Breast epithelium (tissue), 3 donors: ENCODE measurements around the gene REC8.

ENCODE experiments used
- POLR2A ChIP-seq: fragments of 450-650 bp; IDR thresholded peaks from one replicate; pipeline ENCODE4 v1.6.1; 2016; ENCODE audit warnings: antibody characterized with exemption, mild to moderate bottlenecking, moderate library complexity
- POLR2AphosphoS5 ChIP-seq, 3 donors: sonication (generic); formaldehyde crosslinking; IDR thresholded peaks; one replicate each; pipeline ENCODE4 v1.6.1; 2017; ENCODE audit warnings: antibody characterized with exemption in 3 of 3
- TF ChIP-seq, protein P1 (sequence below), 3 donors: fragments of 450-650 bp; IDR thresholded peaks; one replicate each; pipeline ENCODE4 v1.5.1; 2016 to 2017; ENCODE audit warnings: antibody characterized with exemption in 3 of 3, mild to moderate bottlenecking in 3 of 3, moderate library complexity in 3 of 3

DNA sequence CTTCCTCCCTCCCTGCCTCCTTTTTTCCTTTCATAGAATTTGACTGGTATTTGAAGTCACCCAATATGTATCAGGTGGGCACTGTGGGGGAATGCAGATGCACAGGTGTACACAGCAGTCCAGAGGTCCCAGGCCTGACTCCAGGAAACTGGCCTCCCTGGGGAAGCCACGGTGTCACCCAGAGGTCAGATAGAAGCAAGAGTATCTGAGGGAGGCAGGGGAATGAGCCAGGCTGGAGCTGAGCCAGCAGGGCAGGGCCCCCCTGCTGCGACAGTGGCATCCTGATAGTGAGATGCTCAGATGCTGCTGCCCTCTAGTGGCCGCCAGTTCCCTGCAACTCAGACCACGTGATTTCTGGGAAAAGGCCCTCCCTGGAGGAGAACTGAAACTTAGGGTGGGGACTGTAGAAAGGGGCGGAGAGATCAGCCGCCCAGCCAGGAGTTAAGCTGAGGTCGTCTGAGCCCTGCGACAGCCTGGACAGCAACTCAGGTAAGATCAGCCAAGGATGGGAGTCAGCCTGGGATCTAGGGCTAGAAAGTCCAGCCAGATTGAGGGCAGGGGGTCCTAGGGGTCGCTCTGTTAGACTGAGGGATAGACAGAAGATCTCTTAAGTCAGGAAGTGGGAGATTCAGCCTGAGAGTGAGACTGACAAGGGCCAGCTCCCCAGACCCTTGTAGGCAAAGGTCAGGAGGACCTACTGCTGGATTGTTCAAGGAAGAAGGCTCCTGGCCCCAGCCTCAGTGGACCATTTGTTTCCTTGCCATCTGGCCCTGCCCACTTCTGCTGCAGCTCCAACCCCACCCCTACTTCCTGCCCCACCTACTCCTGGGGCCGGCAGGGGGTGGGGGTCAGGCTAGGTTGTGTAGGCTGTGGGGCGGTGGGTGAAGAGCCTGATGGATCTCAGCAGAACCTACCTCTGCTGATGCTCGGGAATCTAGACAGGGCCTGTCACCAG lies 10.8 kb upstream of the REC8 start, which contains the start of gene IRF9:
- TF ChIP-seq POLR2A (peak; percentile 52), POLR2AphosphoS5 (IDR thresholded peaks at IDR 0.05) (peak; percentile 81 to 99 (median 97))
- TF ChIP-seq, protein P1, sequence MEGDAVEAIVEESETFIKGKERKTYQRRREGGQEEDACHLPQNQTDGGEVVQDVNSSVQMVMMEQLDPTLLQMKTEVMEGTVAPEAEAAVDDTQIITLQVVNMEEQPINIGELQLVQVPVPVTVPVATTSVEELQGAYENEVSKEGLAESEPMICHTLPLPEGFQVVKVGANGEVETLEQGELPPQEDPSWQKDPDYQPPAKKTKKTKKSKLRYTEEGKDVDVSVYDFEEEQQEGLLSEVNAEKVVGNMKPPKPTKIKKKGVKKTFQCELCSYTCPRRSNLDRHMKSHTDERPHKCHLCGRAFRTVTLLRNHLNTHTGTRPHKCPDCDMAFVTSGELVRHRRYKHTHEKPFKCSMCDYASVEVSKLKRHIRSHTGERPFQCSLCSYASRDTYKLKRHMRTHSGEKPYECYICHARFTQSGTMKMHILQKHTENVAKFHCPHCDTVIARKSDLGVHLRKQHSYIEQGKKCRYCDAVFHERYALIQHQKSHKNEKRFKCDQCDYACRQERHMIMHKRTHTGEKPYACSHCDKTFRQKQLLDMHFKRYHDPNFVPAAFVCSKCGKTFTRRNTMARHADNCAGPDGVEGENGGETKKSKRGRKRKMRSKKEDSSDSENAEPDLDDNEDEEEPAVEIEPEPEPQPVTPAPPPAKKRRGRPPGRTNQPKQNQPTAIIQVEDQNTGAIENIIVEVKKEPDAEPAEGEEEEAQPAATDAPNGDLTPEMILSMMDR (IDR thresholded peaks at IDR 0.05) = peak; percentile 96 to 98 (median 98)
